Measurements from ENCODE around the gene KRTAP9-7. TPM values are rescaled to one million over a fixed set of nuclear protein-coding genes. Genes with fewer than 3 reads are reported as not detected.
"Not testable (repeated sequence)": the region's sequence is repeated elsewhere in the genome, so short reads cannot be mapped to it uniquely, and the experiment has no call there.

Gene KRTAP9-7, protein sequence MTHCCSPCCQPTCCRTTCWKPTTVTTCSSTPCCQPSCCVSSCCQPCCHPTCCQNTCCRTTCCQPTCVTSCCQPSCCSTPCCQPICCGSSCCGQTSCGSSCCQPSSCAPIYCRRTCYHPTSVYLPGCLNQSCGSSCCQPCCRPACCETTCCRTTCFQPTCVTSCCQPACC
- total RNA-seq: not detected in 2 replicates
- polyA plus RNA-seq: not detected in 2 replicates
- polyA plus RNA-seq (2011; cell fraction: cytosol; rRNA removed): not detected in 2 replicates
- not detected in 2 replicates for polyA plus RNA-seq (2011; cell fraction: nucleus; rRNA removed)
- not detected in 2 replicates for polyA plus RNA-seq (2012)
- not detected in 2 replicates for polyA minus RNA-seq
- polyA minus RNA-seq (2011; cell fraction: cytosol; rRNA and poly(A)+ RNA removed): not detected
- not detected in 2 replicates for polyA minus RNA-seq (2011; cell fraction: nucleus; rRNA and poly(A)+ RNA removed)
- not detected for Bru-seq, nascent RNA
- BruChase-seq, experiment 1, labeled RNA remaining after a 6-hour chase: not detected
- BruChase-seq, experiment 2, labeled RNA remaining after a 2-hour chase: not detected
- long read RNA-seq: 0 reads

- H3K36me3 ChIP-seq (ENCODE audit: control insufficient read depth in 2 of 2, extremely low read depth in 1 of 2, insufficient read depth in 2 of 2, low read length in 2 of 2); H3K9ac ChIP-seq (replicated peaks; ENCODE audit: extremely low read depth, insufficient read depth, low read length); H3K4me2 ChIP-seq (ENCODE audit: insufficient read depth, low read length); dilution Hi-C loops (cut with MboI; ENCODE audit: extremely low pct_ligation_motif_present, low sequenced_read_pairs); DNase-seq (ENCODE audit: low read depth, low spot score); H3K4me1 ChIP-seq (ENCODE audit: control insufficient read depth, extremely low read depth, insufficient read depth, low read length); FAIRE-seq; H2AFZ ChIP-seq (ENCODE audit: low read depth, low read length); H3K9me1 ChIP-seq (replicated peaks; ENCODE audit: control insufficient read depth, extremely low read depth, insufficient read depth, low read length); H3K4me3 ChIP-seq (replicated peaks in 1 of 3; ENCODE audit: insufficient read depth in 1 of 3, low read depth in 1 of 3, low read length in 3 of 3); H3K9me3 ChIP-seq (replicated peaks; ENCODE audit: control insufficient read depth, insufficient read depth, low read length); H4K20me1 ChIP-seq (replicated peaks; ENCODE audit: control insufficient read depth, extremely low read depth, insufficient read depth, low read length); POLR2A ChIA-PET; BruUV-seq (replicated peaks); H3K79me2 ChIP-seq (ENCODE audit: control insufficient read depth, insufficient read depth, low read length); H3K27me3 ChIP-seq (ENCODE audit: control insufficient read depth in 2 of 2, insufficient read depth in 2 of 2, low read length in 2 of 2); H3K27ac ChIP-seq (ENCODE audit: insufficient read depth, low read depth, low read length): not testable (repeated sequence)
- CTCF ChIA-PET: interaction anchor here (1.3 to 1.5 kb wide), 2 partner anchors 11 to 47 kb away, joined by 3 to 6 read pairs; partner anchors contain the start of gene KRTAP9-6
- intact Hi-C loops (cut with micrococcal nuclease): loop anchor here (1.0 kb wide), 1 partner anchor 10 kb away; the partner anchor contains the start of gene KRTAP9-6
These were observed at the start of gene KRTAP9-7 for GRCh38 chr17:41275648-41276190. KRTAP9-7 (plus strand) TSS chr17:41275698; CDS start chr17:41275698, 0 bp downstream.

GRCh38 chr17:41226051-41226450, 49.4 kb upstream of the KRTAP9-7 start:
- CTCF ChIA-PET: interaction anchor here (0.8 kb wide), 1 partner anchor 9 kb away, joined by 3 read pairs; no protein-coding TSS in a partner anchor
- no peaks in the 10 kb centered on the region for H3K79me2 ChIP-seq (ENCODE audit: control insufficient read depth, insufficient read depth, low read length)
- H3K4me1 ChIP-seq (ENCODE audit: control insufficient read depth, extremely low read depth, insufficient read depth, low read length): no peaks in the 10 kb centered on the region
- H3K9ac ChIP-seq (replicated peaks; ENCODE audit: extremely low read depth, insufficient read depth, low read length): no peak overlapping the region
- no peaks in the 10 kb centered on the region for H3K9me1 ChIP-seq (replicated peaks; ENCODE audit: control insufficient read depth, extremely low read depth, insufficient read depth, low read length)
- FAIRE-seq (no peak), DNase-seq (ENCODE audit: low read depth, low spot score) (no peak)
- no peak overlapping the region for H3K27ac ChIP-seq (ENCODE audit: insufficient read depth, low read depth, low read length)
- H3K9me3 ChIP-seq (replicated peaks; ENCODE audit: control insufficient read depth, insufficient read depth, low read length): no peaks in the 10 kb centered on the region
- POLR2A ChIA-PET: no interaction called here
- no peaks in the 10 kb centered on the region for H3K36me3 ChIP-seq (ENCODE audit: control insufficient read depth in 2 of 2, extremely low read depth in 1 of 2, insufficient read depth in 2 of 2, low read length in 2 of 2)
- H3K27me3 ChIP-seq (ENCODE audit: control insufficient read depth in 2 of 2, insufficient read depth in 2 of 2, low read length in 2 of 2): no peaks in the 10 kb centered on the region
- dilution Hi-C loops (cut with MboI; ENCODE audit: extremely low pct_ligation_motif_present, low sequenced_read_pairs) (no loop called here), intact Hi-C loops (cut with micrococcal nuclease) (no loop called here)
- no peaks in the 10 kb centered on the region for H4K20me1 ChIP-seq (replicated peaks; ENCODE audit: control insufficient read depth, extremely low read depth, insufficient read depth, low read length)
- BruUV-seq (replicated peaks): no TSS peak
- H2AFZ ChIP-seq (ENCODE audit: low read depth, low read length): no peak overlapping the region
- no peak overlapping the region for H3K4me2 ChIP-seq (ENCODE audit: insufficient read depth, low read length)
- no peak overlapping the region for H3K4me3 ChIP-seq (replicated peaks in 1 of 3; ENCODE audit: insufficient read depth in 1 of 3, low read depth in 1 of 3, low read length in 3 of 3)
- no peak for TF ChIP-seq POLR2A (IDR thresholded peaks at IDR 0.05; ENCODE audit: low read depth, low read length)
- TF ChIP-seq CTCF (IDR thresholded peaks at IDR 0.05; ENCODE audit: extremely low read depth in 1 of 2, insufficient read depth in 1 of 2, low read depth in 1 of 2, low read length in 2 of 2): no peak

GRCh38 chr17:41226598-41227095, 48.9 kb upstream of the KRTAP9-7 start, which contains the start of gene KRTAP9-2:
KRTAP9-2 (plus strand) TSS chr17:41226648; CDS start chr17:41226655, 7 bp downstream.
- dilution Hi-C loops (cut with MboI; ENCODE audit: extremely low pct_ligation_motif_present, low sequenced_read_pairs); H3K9me1 ChIP-seq (replicated peaks; ENCODE audit: control insufficient read depth, extremely low read depth, insufficient read depth, low read length); H3K9ac ChIP-seq (replicated peaks; ENCODE audit: extremely low read depth, insufficient read depth, low read length); H3K27ac ChIP-seq (ENCODE audit: insufficient read depth, low read depth, low read length); intact Hi-C loops (cut with micrococcal nuclease); H3K27me3 ChIP-seq (ENCODE audit: control insufficient read depth in 2 of 2, insufficient read depth in 2 of 2, low read length in 2 of 2); H2AFZ ChIP-seq (ENCODE audit: low read depth, low read length); BruUV-seq (replicated peaks); H3K4me2 ChIP-seq (ENCODE audit: insufficient read depth, low read length); H3K4me3 ChIP-seq (replicated peaks in 1 of 3; ENCODE audit: insufficient read depth in 1 of 3, low read depth in 1 of 3, low read length in 3 of 3); H3K9me3 ChIP-seq (replicated peaks; ENCODE audit: control insufficient read depth, insufficient read depth, low read length); H3K36me3 ChIP-seq (ENCODE audit: control insufficient read depth in 2 of 2, extremely low read depth in 1 of 2, insufficient read depth in 2 of 2, low read length in 2 of 2); H3K79me2 ChIP-seq (ENCODE audit: control insufficient read depth, insufficient read depth, low read length); DNase-seq (ENCODE audit: low read depth, low spot score); H3K4me1 ChIP-seq (ENCODE audit: control insufficient read depth, extremely low read depth, insufficient read depth, low read length); POLR2A ChIA-PET; FAIRE-seq; H4K20me1 ChIP-seq (replicated peaks; ENCODE audit: control insufficient read depth, extremely low read depth, insufficient read depth, low read length); CTCF ChIA-PET: not testable (repeated sequence)

All from endothelial cell of umbilical vein (primary cell).